ENCODE data around the gene TMEM72. TPM values are rescaled to one million over a fixed set of nuclear protein-coding genes. Genes with fewer than 3 reads are reported as not detected.
A peak's percentile ranks its signal among the peaks of the same experiment; 100 is the strongest.
"Not testable (repeated sequence)": the region's sequence is repeated elsewhere in the genome, so short reads cannot be mapped to it uniquely, and the experiment has no call there.

Gene TMEM72
- total RNA-seq, 2 donors from 2014 or later = 0.15 TPM; not detected in 1

DNA sequence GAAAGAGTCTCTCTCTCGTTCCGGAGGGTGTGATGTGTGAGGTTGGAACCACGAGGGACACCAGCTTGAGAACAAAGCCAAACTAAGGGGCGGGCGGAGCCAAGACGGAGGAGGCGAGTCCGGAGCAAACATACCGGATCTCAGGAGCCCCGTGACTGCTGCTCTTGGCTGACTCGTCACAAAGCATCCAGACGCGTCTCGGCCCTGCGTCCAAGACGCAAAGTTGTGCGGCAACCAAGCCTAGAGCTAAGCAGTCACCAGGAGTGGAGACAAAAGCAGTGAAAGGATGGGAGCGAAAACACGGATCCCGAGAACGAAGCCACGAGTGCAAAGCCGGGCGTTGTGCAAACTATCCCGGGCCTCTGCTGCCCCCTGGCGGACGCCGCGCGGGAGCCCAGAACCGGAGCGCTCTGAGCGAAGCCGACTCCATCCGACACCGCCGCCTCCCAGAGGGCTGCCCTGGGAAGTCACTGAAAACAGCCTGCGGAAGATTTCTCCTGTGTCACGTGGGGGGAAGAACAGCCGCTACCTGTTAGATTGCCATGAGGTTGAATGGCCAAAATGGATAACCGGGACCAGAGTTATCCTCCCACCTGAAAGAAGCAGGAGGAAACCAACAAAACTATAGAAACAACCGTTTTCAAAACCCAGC lies 46.4 kb upstream of the TMEM72 start:
- H3K27ac ChIP-seq = peak overlapping the region; percentile 62 to 63
- no peaks in the 10 kb centered on the region for H3K9me3 ChIP-seq
- H3K4me1 ChIP-seq = peaks cover 0 to 36% of the 10 kb centered on the region in 2 donors
- peak; percentile 94 for DNase-seq (ENCODE audit: low spot score)
- no peaks in the 10 kb centered on the region for H3K36me3 ChIP-seq
- peak overlapping the region; percentile 44 to 51 for H3K4me3 ChIP-seq
- peak; percentile 95 to 97 for TF ChIP-seq CTCF (IDR thresholded peaks at IDR 0.05)
- H3K27me3 ChIP-seq = no peaks in the 10 kb centered on the region

DNA sequence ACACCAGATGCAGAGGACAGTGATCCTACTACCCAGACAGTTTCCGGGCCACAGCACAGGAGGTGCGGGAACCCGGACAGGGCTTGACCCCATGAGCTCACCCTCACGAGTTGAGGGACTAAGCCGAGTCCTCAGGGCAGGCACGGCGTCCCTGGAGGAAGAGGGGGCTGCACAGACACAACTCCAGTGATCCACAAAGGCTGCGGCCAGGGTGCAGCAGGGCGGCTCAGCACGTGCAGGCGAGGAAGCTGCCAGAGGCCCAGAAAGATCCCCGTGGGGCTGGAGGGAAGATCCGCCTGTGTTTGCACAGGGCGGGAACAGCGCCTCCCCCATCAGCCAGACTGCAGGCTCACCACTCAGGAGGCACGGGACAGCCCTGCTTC lies 45.9 kb upstream of the TMEM72 start:
- H3K27ac ChIP-seq = peak overlapping the region; percentile 62 to 63
- no peaks in the 10 kb centered on the region for H3K27me3 ChIP-seq
- DNase-seq (ENCODE audit: low spot score) = peak; percentile 58
- H3K9me3 ChIP-seq = no peaks in the 10 kb centered on the region
- TF ChIP-seq CTCF (IDR thresholded peaks at IDR 0.05) = no peak
- H3K4me1 ChIP-seq = peaks cover 0 to 36% of the 10 kb centered on the region in 2 donors
- peak overlapping the region in 1 of 2 donors; percentile 51 for H3K4me3 ChIP-seq
- H3K36me3 ChIP-seq = no peaks in the 10 kb centered on the region

DNA sequence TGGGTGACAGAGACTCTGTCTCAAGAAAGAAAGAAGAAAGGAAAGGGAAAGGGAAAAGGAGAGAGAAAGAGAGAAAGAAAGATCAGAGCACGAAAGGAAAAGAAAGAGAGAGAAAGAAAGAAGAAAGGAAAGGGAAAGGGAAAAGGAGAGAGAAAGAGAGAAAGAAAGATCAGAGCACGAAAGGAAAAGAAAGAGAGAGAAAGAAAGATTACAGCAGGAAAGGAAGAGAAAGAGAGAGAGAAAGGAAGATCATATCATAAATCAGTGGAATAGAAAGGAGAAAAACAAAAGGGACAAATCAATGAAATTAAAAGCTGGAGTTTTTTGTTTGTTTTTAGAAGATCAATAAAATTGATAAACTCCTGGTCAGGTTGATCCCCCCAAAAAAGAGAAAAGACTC lies 44.8 kb upstream of the TMEM72 start:
- not testable (repeated sequence) for H3K9me3 ChIP-seq; H3K27ac ChIP-seq; H3K36me3 ChIP-seq; H3K27me3 ChIP-seq; H3K4me3 ChIP-seq; DNase-seq (ENCODE audit: low spot score)
- H3K4me1 ChIP-seq = peaks cover 0 to 30% of the 10 kb centered on the region in 2 donors

- no peak for TF ChIP-seq CTCF (IDR thresholded peaks at IDR 0.05)
- no peak overlapping the region for H3K4me3 ChIP-seq
Observed at GRCh38 chr10:44870031-44870430, 41.1 kb upstream of the TMEM72 start.

GRCh38 chr10:44873160-44873559 lies 38.0 kb upstream of the TMEM72 start:
- Histone ChIP-seq H3K4me3 (no peak overlapping the region), H3K27ac (no peak overlapping the region), H3K4me1 (peaks cover 0 to 23% of the 10 kb centered on the region in 2 donors), H3K9me3 (no peaks in the 10 kb centered on the region), H3K27me3 (no peaks in the 10 kb centered on the region), H3K36me3 (no peaks in the 10 kb centered on the region)
- no peak for TF ChIP-seq CTCF (IDR thresholded peaks at IDR 0.05)
- DNase-seq (ENCODE audit: low spot score) = peak; percentile 76

More at GRCh38 chr10:44870031-44870430, 41.1 kb upstream of the TMEM72 start:
- no peaks in the 10 kb centered on the region for H3K36me3 ChIP-seq
- no peaks in the 10 kb centered on the region for H3K27me3 ChIP-seq
- H3K27ac ChIP-seq = no peak overlapping the region
- DNase-seq (ENCODE audit: low spot score) = no peak
- peaks cover 0 to 29% of the 10 kb centered on the region in 2 donors for H3K4me1 ChIP-seq
- H3K9me3 ChIP-seq = no peaks in the 10 kb centered on the region

- H3K27me3 ChIP-seq = no peaks in the 10 kb centered on the region
- H3K27ac ChIP-seq = peak overlapping the region in 1 of 2 donors; percentile 66
- peaks cover 0 to 33% of the 10 kb centered on the region in 2 donors for H3K4me1 ChIP-seq
- H3K4me3 ChIP-seq = no peak overlapping the region
- no peaks in the 10 kb centered on the region for H3K9me3 ChIP-seq
- H3K36me3 ChIP-seq = no peaks in the 10 kb centered on the region
- DNase-seq (ENCODE audit: low spot score) = no peak
- no peak for TF ChIP-seq CTCF (IDR thresholded peaks at IDR 0.05)
Observed at GRCh38 chr10:44874166-44874565, 37.0 kb upstream of the TMEM72 start.
